GM19455 (cell line): ENCODE results near the gene MCM5.
A peak's percentile ranks its signal among the peaks of the same experiment; 100 is the strongest.

Source experiments
- ATAC-seq: cut with Tn5 transposase; IDR thresholded peaks from one replicate; pipeline ENCODE4 v1.9.1; 2021; ENCODE audit not compliant: unreplicated experiment

The MCM5 gene

DNA sequence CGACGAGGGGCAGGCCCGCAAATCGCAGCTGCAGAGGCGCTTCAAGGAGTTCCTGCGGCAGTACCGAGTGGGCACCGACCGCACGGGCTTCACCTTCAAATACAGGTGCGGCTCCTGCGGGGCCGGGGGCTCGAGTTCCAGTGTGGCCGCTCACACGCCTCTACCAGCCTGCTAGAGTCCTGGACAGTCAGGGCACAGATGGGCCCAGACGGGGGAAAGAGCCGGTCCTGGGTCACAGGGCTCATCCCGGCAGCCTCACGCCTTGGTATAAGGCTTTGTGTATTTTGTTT is 506 bp downstream of the MCM5 start:
- peak; percentile 6 for ATAC-seq

DNA sequence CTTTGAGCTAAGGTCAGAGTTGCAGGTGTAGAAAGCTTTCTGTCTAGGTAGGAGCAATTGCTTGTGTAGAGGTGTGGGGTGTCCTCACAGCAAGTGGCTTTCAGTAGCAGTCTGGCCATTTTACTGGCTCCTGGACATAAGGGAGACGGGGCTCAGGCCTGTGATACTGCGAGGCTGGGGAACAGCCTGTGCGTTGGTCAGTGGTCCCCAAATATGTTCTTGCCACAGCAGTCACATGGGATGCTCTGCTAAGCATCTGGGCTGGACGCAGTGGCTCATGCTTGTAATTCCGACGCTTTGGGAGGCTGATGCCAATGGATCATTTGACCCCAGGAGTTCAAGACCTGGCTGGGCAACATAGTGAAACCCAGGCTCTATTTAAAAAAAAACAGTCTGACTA is 1.9 kb downstream of the MCM5 start:
- no peak for ATAC-seq

DNA sequence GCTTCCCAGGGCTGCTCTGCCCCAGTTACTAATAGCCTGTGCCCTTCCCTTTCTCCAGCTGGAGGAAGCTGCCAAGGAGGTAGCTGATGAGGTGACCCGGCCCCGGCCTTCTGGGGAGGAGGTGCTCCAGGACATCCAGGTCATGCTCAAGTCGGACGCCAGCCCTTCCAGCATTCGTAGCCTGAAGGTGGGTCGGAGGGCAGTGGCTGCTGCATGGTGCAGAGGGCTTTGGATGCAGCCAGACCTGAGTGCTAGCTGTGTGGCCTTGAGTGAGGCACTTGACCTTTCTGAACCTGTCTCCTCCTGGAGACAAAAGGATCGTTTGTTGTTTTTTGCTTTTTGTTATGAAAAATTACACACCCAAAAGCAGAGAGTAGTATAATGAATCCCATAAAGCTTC is 3.4 kb downstream of the MCM5 start:
- no peak for ATAC-seq

DNA sequence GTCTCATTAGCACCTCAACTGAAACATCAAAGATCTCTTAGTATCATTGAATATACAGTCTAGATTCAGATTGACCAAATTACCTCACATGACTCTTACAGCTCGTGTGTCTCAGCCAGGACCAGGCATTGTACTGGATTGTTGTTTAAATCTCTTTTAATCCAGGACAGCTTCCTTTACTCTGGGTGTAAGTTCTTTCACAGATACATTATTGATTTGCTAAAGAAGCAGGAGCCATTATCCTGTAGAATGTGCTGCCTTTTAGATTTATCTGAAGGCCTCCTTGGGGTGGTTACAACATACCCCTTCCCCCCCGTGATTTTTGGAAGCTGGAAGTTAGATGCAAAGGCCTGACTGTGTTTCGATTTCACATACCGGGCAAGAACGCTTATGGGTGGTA is 4.2 kb downstream of the MCM5 start:
- ATAC-seq, result no peak

DNA sequence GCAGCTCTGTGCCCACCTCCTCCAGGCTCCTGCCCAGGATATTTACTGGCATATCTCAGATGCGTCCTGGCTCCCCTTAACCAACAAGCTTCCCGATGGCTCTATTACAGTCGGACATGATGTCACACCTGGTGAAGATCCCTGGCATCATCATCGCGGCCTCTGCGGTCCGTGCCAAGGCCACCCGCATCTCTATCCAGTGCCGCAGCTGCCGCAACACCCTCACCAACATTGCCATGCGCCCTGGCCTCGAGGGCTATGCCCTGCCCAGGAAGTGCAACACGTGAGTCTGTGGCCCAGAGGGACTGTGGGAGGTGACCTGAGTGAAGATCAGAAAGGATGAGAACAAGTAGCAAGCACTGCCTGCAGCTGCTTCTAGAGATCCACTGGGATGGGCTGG is 6.5 kb downstream of the MCM5 start:
- no peak for ATAC-seq

DNA sequence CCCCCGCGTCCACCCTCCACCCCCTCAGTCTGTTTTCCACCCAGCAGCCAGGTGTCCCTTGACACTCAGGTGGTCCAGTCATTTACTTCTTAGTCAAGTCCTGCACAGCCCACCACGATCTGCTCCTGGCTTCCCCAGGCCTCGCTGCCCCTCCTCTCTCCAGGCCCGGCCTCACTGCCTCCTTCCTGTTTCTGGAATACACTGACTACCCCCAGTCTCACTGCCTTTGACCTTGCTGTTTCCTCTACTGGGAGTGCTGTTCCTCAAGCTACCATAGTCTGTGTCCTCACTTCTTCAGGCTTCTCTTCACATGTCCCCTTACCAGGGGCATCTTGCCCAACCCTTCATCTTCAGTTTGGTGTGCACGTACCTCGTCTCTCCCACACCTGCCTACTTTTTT is 7.4 kb downstream of the MCM5 start:
- ATAC-seq, result no peak

DNA sequence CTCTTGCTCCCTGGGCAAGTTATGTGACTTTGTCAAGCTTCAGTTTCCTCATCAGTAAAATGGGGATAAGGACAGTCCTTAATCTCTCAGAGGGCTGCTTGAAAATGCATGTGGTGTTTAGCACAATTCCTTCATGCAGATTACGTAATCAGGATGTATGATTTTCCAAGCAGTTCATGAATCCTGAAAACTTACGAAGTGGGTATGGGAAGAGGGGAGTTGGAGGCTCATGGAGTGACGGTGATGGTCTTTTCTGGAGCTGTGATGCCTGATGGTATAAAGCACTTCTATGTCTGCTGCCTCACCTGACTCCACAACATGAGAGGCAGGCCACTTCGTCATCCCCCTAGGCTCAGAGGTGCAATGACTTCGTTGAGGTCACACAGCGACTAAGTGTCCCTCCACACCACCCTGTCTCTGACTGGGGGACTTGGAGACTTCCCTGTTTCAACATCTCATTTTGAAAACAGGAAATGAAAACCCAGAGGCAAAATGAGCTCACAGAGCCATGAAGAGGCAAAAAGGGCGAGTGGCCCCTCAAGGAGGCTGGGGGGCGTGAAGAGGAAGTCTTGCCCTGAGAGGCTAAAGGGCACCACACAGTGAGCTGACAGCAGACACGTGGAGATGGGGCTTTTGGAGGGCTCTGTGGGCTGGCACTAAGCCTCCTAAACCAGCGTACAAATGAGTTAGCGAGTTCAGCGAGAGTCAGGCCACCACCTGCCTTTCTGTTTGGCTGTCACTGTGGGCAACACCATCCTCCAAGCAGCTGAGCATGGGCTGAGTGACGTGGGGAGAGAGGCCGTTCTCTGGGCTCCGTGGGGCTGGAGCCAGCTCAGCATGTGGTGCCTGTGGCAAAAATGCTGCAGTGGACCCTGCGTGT is 10.1 kb downstream of the MCM5 start:
- ATAC-seq, result peak; percentile 61

DNA sequence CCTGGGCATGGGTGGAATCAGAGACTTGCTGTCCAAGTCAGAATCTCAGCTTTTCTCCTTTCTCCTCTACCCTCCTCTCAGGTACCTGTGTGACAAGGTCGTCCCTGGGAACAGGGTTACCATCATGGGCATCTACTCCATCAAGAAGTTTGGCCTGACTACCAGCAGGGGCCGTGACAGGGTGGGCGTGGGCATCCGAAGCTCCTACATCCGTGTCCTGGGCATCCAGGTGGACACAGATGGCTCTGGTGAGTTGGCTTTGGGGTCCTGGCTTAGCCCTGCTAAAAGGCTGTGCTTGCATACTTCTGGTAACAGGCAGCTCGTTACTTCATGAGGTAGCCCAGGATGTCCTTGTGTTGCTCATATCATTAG is 10.7 kb downstream of the MCM5 start:
- ATAC-seq, result no peak

DNA sequence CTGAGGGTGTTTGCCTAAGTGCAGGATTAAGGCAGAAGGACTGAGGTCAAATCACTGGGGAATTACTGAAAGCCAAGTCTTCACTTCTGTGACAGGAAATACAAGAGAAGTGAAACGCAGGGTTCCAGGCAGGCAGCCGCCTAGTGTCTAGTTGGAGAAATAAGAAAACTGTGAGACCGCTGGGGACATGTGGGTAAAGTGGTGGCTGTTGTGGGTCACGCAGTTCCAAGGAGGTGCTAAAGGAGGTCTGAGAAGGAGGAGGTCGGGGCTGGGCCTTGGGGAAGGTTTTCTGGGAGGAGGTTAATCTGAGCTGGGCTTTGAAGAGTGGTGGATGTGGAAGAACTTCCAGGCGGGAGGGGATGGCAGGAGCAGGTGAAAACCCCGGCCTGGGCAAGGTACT is 11.2 kb downstream of the MCM5 start:
- ATAC-seq, result no peak

DNA sequence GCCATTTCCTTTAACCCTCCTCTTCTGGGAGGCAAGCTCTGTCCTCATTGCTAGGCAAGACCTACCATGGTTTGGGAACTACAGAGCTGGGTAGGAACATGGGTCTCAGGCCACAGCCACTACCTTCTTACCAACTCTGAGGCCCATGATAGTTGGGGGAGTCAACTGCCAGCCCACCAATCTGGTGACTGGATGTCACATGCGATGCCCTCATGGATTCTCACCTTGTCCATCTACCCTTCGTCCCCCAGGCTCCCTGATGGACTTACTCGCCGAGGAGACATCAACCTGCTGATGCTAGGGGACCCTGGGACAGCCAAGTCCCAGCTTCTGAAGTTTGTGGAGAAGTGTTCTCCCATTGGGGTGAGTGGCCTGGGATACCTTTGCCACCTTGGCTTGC is 13.7 kb downstream of the MCM5 start:
- ATAC-seq, result no peak

DNA sequence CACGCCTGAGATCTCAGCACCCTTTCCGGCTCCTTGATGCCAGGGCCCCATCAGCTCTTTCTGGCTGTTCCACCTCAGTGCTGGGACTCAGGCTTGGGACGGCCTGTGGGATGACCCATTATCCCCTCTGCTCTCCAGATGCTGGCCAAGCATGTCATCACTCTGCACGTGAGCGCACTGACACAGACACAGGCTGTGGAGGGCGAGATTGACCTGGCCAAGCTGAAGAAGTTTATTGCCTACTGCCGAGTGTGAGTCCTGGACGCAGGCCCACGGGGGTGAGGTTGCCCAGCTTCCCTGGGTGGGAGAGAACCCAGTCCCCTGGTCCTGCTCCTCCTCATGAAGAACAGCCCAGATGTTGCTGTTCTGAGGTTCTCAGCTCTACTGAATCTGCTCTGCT is 17.7 kb downstream of the MCM5 start:
- ATAC-seq, result no peak

DNA sequence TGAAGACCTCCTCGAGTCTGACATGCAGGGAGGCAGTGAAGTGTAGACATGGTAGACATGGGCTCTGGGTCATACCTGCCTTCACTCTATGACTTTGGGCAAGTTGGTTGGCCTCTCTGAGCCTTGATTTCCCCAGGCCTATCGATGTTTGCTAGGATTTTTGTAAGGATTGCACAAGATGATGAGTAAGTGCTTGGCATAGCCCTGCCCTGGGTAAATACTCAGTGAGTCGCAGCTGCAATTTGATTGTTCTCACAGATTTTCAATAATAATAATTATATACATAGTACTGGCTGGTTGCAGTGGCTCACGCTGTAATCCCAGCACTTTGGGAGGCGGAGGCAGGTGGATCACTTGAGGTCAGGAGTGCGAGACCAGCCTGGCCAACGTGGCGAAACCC is 18.1 kb downstream of the MCM5 start:
- ATAC-seq, result no peak

DNA sequence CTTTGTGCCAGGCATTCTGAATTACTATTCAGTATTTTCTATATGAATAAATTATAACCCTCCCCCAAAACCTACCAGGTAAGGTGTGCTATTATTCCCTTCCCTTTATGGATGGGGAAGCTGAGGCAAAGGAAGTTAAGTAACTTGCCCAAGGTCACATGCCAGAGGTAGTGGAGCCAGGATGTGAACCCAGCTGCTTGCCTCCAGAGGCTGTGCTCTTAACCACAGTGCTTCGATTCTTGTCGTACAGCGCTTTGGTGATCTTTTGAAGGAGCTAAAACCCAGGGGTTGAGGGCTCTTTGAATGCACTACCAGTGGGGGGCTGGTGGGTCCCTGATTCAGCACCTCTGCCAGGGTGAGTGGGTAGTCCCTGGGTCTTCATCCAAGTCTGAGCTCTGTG is 18.8 kb downstream of the MCM5 start:
- no peak for ATAC-seq

DNA sequence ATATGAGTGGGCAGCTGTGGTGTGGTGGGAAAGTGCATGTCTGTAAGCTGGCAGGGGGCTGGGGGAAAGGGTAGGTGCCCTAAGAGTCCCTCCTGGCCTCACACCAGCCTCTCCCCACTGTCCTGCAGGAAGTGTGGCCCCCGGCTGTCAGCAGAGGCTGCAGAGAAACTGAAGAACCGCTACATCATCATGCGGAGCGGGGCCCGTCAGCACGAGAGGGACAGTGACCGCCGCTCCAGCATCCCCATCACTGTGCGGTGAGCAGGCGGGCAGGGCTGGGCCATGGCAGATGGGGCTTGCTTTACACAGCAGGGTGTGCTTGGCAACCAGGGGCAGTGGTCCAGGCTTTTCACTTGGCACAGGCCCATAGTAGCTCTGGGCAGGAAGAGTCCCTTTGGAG is 19.8 kb downstream of the MCM5 start:
- ATAC-seq, result no peak

DNA sequence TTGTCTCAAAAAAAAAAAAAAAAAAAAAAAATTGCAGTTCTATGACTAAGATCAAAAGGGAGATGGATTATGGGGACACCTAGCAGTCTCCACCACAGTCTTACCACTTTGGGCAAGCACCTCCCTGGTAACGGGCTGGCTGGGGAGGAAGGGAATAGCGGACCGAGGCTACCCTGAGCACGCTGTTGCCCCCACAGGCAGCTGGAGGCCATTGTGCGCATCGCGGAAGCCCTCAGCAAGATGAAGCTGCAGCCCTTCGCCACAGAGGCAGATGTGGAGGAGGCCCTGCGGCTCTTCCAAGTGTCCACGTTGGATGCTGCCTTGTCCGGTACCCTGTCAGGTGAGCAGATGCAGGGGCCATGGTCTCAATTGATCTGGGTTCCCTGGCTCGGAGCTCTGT is 21.2 kb downstream of the MCM5 start:
- ATAC-seq, result no peak

DNA sequence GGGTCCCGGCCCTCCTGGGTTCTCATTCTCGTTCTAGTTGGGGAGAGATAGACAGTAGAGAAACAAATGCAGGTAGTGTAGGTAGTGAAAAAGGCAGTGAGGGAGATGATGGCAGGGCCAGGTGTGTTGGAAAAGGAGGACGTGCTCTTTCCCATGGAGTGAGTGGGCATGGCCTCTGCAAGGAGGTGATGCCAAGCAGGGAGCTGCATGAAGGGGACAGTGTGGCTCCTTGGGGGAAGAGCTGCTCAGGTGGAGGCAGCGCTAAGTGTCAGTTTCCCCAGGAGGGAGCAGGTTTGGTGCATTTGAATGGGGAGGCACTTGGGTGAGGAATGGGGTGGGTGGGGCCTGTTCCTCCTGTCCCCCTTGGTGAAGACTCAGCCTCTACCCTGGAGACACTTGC is 22.2 kb downstream of the MCM5 start:
- no peak for ATAC-seq

DNA sequence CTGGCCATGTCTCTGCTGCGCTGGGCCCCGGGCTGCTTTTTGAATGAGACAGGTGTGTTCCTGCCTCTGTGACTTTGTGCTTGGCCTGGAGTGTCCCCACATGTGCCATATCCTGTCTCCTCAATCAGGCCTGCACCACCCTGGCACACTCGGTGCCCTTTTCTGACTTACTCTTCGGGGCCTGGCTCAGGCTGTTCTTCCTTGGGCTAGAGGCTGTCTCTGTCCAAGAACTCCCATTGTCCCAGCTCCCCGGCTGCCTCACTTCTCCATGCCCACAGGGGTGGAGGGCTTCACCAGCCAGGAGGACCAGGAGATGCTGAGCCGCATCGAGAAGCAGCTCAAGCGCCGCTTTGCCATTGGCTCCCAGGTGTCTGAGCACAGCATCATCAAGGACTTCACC is 23.0 kb downstream of the MCM5 start:
- ATAC-seq, result no peak

DNA sequence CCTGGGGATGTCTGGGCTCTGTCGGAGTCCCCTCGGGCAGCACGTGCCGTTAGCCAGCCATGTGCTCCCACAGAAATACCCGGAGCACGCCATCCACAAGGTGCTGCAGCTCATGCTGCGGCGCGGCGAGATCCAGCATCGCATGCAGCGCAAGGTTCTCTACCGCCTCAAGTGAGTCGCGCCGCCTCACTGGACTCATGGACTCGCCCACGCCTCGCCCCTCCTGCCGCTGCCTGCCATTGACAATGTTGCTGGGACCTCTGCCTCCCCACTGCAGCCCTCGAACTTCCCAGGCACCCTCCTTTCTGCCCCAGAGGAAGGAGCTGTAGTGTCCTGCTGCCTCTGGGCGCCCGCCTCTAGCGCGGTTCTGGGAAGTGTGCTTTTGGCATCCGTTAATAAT is 24.1 kb downstream of the MCM5 start:
- no peak for ATAC-seq

DNA sequence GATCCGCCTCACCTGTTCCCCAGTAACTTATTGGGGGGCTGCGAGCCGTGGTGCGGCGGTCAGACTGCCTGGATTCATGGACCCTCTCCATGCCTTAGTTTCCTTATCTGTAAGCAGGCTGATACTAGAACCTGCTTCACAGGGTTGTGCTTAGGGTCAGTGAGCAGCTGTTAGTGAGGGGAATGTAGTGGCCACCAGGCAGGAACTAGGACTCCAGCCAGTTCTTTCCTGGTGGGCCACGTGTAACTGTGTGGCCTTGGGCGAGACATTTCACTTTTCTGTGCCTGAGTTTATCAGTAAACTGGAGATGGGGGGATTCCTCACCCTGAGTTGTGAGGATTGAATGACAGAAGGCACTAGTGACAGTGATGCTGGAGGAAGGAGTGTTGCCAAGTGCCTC is 24.8 kb downstream of the MCM5 start:
- ATAC-seq, result no peak

DNA sequence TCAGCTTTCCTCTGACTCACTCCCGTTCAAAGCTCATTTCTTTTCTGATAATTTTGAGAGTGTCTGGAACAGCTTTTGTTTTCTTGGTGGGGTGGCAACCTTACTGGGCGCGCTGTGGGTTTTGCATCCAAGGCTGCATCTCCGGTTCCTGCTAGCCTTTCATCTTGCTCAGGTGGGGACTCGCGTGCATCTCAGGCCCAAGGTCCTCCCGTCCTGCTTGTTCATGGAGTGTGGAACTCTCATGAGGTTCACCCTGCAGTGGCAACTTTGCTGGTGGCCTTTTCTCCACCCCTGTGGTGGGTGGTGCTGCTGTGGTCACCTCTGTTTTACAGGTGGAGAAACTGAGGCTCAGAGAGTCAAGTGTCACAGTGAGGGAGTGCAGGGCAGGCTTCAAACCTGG is 25.6 kb downstream of the MCM5 start:
- ATAC-seq, result no peak

DNA sequence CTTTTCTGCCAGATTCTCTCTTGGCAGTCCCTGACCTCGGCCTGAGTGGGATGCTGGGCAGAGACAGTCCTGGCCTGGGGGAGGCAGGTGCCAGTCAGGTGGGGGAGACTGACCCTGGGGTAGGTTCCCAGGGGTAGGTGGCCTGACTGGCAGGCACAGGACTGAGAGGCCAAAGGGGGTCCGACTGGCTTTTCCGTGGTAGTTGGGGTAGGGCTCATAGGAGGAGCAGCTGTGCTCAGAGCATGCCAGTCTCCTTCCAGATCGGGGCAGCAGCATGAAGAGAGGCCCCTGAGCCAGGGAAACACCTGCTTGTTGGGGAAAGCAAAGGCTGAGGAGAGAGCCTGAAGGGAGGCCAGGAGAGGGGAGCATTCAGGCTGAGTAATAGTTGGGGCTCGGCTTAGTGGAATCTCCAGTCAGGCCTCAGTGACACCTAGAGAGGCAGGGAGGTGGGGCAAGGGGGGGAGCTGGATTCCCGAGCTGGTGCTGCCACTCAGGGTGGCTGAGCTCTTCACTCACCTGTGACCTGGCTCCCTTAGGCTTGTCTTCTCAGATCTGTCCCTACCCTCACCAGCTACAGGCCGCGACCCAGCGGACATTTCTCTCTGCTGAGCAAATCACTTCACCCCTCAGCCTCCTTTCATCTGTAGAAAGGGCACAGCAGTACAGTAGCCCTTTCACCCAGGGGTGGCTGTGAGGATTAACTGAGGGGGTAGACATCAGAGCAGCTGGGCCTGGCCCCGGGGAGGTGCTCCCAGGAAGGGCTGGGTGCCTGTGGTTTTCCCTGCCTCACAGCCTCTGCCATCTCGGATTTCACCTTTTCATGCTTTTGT is 26.2 kb downstream of the MCM5 start:
- no peak for ATAC-seq

DNA sequence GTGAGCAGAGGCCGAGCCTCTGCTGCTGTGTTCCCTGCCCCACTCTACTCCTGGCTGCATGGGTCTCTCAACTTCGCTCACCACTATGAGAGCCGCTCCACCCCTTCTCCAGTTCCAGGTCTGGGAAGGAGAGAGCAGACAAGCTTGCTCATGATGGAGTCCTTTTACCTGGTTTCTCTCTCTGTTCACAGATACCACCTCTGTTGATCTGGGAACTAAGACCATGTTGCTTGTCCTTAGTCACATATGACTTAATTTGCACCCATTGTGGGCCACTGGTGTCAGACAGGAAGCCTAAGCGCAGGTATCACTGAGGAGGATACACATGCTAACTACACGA is 26.8 kb downstream of the MCM5 start:
- ATAC-seq, result no peak

DNA sequence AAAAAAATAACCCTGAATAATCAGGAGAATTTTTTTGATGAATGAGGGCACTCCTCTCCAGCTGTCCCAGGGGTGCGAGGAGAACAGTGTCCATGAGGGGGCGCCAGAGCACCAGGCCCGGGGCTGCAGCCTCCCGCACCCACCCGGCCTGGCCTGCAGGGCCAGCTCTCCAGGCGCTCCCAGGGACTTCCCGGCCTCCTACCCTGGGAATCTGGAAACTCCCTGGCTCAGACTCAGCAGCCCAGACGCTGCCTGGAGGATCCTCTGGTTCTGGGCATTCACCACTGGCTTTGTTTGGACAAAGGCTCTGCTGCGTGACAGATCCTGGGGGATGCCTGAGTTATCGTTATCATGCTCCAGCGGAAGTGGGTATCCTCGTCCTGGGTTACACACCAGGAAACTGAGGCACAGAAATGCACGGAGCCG is 31.0 kb downstream of the MCM5 start:
- ATAC-seq, result no peak
